ENCODE data around the gene MACF1. TPM values are rescaled to one million over a fixed set of nuclear protein-coding genes. Genes with fewer than 3 reads are reported as not detected.
"Not testable (repeated sequence)": the region's sequence is repeated elsewhere in the genome, so short reads cannot be mapped to it uniquely, and the experiment has no call there.

MACF1 gene, protein sequence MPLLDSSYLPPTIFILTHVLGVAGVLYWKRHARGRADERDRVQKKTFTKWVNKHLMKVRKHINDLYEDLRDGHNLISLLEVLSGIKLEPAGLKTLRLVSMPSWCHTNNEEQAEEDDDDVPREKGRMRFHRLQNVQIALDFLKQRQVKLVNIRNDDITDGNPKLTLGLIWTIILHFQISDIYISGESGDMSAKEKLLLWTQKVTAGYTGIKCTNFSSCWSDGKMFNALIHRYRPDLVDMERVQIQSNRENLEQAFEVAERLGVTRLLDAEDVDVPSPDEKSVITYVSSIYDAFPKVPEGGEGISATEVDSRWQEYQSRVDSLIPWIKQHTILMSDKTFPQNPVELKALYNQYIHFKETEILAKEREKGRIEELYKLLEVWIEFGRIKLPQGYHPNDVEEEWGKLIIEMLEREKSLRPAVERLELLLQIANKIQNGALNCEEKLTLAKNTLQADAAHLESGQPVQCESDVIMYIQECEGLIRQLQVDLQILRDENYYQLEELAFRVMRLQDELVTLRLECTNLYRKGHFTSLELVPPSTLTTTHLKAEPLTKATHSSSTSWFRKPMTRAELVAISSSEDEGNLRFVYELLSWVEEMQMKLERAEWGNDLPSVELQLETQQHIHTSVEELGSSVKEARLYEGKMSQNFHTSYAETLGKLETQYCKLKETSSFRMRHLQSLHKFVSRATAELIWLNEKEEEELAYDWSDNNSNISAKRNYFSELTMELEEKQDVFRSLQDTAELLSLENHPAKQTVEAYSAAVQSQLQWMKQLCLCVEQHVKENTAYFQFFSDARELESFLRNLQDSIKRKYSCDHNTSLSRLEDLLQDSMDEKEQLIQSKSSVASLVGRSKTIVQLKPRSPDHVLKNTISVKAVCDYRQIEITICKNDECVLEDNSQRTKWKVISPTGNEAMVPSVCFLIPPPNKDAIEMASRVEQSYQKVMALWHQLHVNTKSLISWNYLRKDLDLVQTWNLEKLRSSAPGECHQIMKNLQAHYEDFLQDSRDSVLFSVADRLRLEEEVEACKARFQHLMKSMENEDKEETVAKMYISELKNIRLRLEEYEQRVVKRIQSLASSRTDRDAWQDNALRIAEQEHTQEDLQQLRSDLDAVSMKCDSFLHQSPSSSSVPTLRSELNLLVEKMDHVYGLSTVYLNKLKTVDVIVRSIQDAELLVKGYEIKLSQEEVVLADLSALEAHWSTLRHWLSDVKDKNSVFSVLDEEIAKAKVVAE (N-terminal part only)
- 322 TPM for total RNA-seq

- DNase-seq (ENCODE audit: low spot score) (peak; percentile 79), ATAC-seq (peak; percentile 91)
- intact Hi-C loops (cut with DNase I), result no loop called here
Measured at GRCh38 chr1:39204441-39205081, at the start of gene MACF1. TSS of gene MACF1 (plus strand) at chr1:39204695. CDS start at chr1:39205023, 328 bp downstream.

DNA sequence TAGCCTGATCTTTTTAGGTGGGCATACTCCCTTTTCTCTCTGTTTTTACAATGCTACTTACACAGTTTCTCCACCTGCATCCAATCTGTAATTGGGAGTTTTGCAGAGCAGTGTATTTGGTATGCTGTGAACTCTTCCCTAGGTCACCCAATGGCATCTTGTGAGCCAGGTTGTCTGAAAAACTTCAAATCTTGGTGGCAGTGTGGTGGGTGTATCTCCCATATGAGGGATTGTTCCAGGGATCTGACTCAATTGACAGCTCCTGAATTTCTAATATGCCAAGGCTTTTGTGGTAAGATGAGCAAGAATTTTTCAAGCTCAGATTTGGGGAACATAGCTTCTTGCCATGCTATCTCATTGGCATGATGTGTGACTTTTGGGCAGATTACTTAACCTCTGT is 47.2 kb upstream of the MACF1 start:
- intact Hi-C loops (cut with DNase I), result no loop called here
- no peak for DNase-seq (ENCODE audit: low spot score)

GRCh38 chr1:39158327-39159086 is 46.0 kb upstream of the MACF1 start:
- ATAC-seq (peak; percentile 29), DNase-seq (ENCODE audit: low spot score) (no peak)
- intact Hi-C loops (cut with DNase I), result no loop called here

More for the DNA sequence above, 47.2 kb upstream of the MACF1 start:
- no peak for ATAC-seq

- intact Hi-C loops (cut with DNase I), result no loop called here
- ATAC-seq (no peak), DNase-seq (ENCODE audit: low spot score) (no peak)
Measured at GRCh38 chr1:39159224-39160036, 45.1 kb upstream of the MACF1 start.

GRCh38 chr1:39160703-39161102 is 43.8 kb upstream of the MACF1 start:
- ATAC-seq, result no peak
- intact Hi-C loops (cut with DNase I), result no loop called here
- no peak for DNase-seq (ENCODE audit: low spot score)

- DNase-seq (ENCODE audit: low spot score); intact Hi-C loops (cut with DNase I); ATAC-seq: not testable (repeated sequence)
Measured at GRCh38 chr1:39161811-39162210, 42.7 kb upstream of the MACF1 start.

DNA sequence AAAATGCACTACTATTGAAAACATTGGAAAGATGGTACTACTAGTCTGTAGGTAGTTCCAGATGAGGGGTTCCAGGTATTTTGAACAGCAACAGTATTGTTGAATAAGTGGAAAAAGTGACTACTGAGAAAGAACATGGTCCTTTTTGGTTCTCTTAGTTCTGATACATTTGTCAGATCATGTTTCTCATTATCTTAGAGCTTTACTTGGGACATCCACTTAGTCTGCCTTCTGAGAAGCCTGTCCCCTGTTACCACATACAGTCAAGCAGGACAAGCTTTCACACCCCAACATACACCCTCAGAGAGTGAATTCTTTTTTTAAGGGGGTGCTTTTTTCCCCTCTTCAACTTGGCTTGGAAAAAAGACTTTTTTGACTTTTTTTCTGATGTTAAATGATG is 41.0 kb upstream of the MACF1 start:
- ATAC-seq, result no peak
- DNase-seq (ENCODE audit: low spot score), result no peak
- intact Hi-C loops (cut with DNase I), result no loop called here

DNA sequence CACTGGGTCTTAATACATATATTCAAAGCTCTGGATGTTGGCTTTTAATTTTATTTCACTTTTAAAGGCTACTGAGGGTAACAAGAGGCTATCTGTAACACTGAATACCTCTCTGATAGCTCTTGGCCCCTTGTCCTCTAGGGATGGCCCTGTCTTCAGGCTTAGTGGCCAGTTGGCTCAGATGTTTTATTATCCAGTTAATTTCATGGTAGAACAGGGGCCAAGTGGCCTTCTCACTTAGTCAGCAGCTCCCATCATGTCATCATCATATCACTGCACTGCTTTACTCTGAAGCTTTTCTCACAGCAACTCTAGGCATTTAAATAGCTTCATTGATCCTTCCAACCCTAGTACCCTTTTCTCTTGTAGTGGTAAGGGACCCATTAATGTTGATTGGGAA is 40.2 kb upstream of the MACF1 start:
- intact Hi-C loops (cut with DNase I), result no loop called here
- ATAC-seq, result no peak
- no peak for DNase-seq (ENCODE audit: low spot score)

DNA sequence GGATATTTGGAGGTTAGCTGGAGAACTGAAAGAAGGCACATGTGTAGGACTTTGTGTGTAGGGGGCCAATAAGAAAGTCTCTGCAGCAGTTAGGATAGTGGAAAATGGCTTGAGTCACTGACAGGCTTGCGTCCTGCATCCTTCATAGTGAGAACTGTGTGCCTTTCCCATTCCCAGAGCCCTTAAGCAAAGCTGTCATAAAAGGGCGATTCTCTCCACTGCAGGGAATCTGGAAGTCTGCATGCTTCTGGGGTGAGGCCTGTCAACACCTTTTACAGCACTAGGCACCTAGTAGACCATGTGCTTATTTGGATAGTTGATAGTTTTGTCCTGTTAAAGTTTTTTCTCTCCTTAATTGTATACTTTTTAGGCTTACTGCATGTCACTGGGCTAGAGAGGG is 39.4 kb upstream of the MACF1 start:
- intact Hi-C loops (cut with DNase I), result no loop called here
- ATAC-seq (no peak), DNase-seq (ENCODE audit: low spot score) (no peak)

DNA sequence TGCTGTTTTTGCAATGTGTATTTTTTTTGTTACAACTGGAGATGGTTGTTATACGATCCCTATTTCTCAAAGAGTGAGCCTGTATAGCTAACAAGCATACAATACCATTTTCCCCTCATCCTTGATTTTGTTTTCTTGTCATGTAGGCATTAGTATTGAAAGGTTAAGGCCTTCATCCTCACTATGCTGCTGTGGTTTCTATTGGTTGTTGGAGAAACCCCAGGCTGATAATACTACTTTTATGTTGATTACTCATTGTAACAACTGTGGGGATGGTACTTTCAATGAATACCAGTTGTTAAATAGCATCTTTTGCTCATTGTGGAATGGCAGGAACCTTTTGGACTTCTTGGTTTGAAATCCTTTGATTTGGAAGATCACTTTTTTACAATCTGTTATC is 39.0 kb upstream of the MACF1 start:
- ATAC-seq, result no peak
- DNase-seq (ENCODE audit: low spot score), result no peak
- intact Hi-C loops (cut with DNase I), result no loop called here

- DNase-seq (ENCODE audit: low spot score), result no peak
- intact Hi-C loops (cut with DNase I), result no loop called here
- ATAC-seq, result peak; percentile 74
Measured at GRCh38 chr1:39167632-39168209, 36.8 kb upstream of the MACF1 start.

DNA sequence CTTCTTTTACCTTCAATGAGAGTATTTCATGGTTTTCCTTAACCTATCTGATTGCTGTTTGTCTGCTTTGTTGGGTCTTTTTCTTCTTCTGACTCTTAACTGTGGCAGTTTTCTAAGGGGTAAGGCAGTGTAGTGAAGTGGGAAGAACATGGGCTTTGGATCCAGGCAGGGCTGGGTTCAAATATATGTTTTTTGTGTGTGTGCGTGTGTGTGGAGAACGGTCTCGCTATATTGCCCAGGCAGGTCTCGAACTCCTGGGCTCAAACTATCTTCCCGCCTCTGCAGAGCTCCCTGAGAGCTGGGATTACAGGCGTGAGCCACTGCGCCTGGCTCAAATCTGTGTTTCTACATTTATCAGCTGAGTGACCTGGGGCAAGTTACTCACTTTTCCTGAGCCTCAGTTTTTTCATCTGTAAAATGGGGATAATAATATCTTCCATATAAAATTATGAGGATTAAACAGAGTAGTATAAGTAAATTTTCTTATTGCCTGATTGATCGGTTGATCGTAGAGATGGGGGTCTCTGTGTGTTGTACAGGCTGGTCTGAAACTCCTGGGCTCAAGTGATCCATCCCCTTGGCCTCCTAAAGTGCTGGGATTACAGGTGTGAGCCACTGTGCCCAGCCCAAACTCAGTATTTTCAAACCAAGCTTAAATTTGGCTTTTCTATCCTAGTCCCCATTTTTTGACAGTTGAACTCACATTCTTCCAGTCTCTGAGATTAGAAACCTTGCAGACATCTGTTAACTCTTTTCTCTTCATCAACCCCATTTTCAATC is 36.0 kb upstream of the MACF1 start:
- intact Hi-C loops (cut with DNase I), result no loop called here
- DNase-seq (ENCODE audit: low spot score), result no peak
- no peak for ATAC-seq

GRCh38 chr1:39170731-39171667 is 33.5 kb upstream of the MACF1 start:
- no peak for DNase-seq (ENCODE audit: low spot score)
- ATAC-seq, result no peak
- intact Hi-C loops (cut with DNase I), result no loop called here

GRCh38 chr1:39173119-39173994 is 31.1 kb upstream of the MACF1 start:
- ATAC-seq (peak; percentile 81), DNase-seq (ENCODE audit: low spot score) (no peak)
- intact Hi-C loops (cut with DNase I), result no loop called here

All from sciatic nerve (tissue), 2 donors.